ENCODE results near the gene XRCC6. TPM values are rescaled to one million over a fixed set of nuclear protein-coding genes. Genes with fewer than 3 reads are reported as not detected.

Gene XRCC6
- total RNA-seq, 1 experiment from 2014 or later: 474 TPM

DNA sequence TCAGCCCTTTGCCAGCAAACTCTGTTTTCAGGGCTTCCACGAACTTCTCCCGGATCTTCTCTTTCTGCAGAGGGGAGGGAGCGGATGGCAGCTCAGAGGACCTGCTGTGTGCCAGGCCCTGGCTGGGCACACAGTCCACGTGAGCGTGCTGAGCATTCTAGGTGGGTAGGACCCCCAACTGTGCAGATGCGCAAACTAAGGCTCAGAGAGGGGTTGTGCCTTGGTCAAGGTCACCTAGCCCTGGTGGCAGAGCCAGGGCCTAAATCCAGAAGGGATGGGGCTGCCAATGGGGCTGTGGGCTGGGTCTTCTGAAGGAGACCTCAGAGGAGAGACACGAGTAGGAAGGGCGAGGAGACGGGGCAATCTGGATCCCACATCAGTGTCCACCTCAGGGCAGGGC lies 42.3 kb upstream of the XRCC6 start (continued):
- TF ChIP-seq, protein P1, sequence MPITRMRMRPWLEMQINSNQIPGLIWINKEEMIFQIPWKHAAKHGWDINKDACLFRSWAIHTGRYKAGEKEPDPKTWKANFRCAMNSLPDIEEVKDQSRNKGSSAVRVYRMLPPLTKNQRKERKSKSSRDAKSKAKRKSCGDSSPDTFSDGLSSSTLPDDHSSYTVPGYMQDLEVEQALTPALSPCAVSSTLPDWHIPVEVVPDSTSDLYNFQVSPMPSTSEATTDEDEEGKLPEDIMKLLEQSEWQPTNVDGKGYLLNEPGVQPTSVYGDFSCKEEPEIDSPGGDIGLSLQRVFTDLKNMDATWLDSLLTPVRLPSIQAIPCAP (CRISPR knock-in tag; IDR thresholded peaks at IDR 0.05): no peak
- TF ChIP-seq, protein P2, sequence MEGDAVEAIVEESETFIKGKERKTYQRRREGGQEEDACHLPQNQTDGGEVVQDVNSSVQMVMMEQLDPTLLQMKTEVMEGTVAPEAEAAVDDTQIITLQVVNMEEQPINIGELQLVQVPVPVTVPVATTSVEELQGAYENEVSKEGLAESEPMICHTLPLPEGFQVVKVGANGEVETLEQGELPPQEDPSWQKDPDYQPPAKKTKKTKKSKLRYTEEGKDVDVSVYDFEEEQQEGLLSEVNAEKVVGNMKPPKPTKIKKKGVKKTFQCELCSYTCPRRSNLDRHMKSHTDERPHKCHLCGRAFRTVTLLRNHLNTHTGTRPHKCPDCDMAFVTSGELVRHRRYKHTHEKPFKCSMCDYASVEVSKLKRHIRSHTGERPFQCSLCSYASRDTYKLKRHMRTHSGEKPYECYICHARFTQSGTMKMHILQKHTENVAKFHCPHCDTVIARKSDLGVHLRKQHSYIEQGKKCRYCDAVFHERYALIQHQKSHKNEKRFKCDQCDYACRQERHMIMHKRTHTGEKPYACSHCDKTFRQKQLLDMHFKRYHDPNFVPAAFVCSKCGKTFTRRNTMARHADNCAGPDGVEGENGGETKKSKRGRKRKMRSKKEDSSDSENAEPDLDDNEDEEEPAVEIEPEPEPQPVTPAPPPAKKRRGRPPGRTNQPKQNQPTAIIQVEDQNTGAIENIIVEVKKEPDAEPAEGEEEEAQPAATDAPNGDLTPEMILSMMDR (IDR thresholded peaks at IDR 0.05): no peak
- TF ChIP-seq SOX15 (CRISPR knock-in tag; IDR thresholded peaks at IDR 0.05): no peak

DNA sequence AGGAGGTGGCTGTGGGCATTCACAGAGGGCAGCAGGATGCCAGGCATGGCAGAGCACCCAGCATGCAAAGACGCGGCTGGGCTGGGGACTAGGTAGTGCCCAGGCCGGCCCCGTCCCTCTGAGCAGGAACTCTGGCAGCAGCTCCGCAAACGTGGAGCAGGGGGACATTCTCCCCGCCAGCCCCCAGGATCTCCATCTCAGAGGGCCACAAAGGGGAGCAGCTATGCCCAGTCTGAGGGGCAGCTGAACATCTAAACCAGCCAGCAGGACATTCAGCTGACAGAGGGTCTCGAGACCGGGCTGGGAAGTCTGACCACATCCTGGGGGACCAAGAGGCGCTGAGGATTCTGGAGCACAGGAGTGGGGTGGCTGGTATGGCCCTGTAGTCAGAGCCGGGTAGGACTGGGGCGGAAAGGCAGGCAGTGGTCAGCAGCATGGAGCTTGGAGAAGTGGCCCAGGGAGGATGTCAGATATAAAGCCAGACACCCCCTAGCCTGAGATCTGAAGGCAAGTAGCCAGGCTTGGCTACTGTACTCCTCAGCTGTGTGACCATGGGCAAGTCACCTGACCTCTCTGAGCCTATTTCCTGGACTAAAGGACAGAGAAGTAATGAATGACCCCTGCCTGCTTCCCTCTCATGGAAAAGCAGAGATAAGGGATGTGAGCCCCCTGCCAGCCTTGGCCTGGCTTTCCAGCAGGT lies 41.6 kb upstream of the XRCC6 start:
- Mint-ChIP-seq H3K4me3 (no peak overlapping the region), H3K4me1 (no peaks in the 10 kb centered on the region), H3K9me3 (no peaks in the 10 kb centered on the region), H3K27me3 (ENCODE audit: low read depth) (no peaks in the 10 kb centered on the region), H3K36me3 (no peaks in the 10 kb centered on the region), H3K27ac (no peak overlapping the region)
- ChIA-PET POLR2A (interaction anchor here (1.5 kb wide), 1 partner anchor 10 kb away, joined by 6 read pairs; the partner anchor contains the start of gene PMM1), CTCF (interaction anchor here (1.0 kb wide), 1 partner anchor 53 kb away, joined by 3 read pairs; no protein-coding TSS in a partner anchor)
- TF ChIP-seq NR3C1 (CRISPR knock-in tag; conservative IDR thresholded peaks at IDR 0.05; ENCODE audit: low read depth) (no peak), TEAD1 (CRISPR knock-in tag; IDR thresholded peaks at IDR 0.05) (no peak), RORB (CRISPR knock-in tag; IDR thresholded peaks at IDR 0.05) (no peak), FOXK1 (CRISPR knock-in tag; IDR thresholded peaks at IDR 0.05) (no peak), ZNF138 (CRISPR knock-in tag; conservative IDR thresholded peaks at IDR 0.05) (no peak), OVOL2 (CRISPR knock-in tag; IDR thresholded peaks at IDR 0.05; ENCODE audit: borderline replicate concordance) (no peak)
- TF ChIP-seq, protein P3, sequence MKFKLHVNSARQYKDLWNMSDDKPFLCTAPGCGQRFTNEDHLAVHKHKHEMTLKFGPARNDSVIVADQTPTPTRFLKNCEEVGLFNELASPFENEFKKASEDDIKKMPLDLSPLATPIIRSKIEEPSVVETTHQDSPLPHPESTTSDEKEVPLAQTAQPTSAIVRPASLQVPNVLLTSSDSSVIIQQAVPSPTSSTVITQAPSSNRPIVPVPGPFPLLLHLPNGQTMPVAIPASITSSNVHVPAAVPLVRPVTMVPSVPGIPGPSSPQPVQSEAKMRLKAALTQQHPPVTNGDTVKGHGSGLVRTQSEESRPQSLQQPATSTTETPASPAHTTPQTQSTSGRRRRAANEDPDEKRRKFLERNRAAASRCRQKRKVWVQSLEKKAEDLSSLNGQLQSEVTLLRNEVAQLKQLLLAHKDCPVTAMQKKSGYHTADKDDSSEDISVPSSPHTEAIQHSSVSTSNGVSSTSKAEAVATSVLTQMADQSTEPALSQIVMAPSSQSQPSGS (CRISPR knock-in tag; IDR thresholded peaks at IDR 0.05; ENCODE audit: borderline replicate concordance, low read depth): no peak
- DNase-seq (ENCODE audit: low spot score) (no peak), ATAC-seq (no peak)

DNA sequence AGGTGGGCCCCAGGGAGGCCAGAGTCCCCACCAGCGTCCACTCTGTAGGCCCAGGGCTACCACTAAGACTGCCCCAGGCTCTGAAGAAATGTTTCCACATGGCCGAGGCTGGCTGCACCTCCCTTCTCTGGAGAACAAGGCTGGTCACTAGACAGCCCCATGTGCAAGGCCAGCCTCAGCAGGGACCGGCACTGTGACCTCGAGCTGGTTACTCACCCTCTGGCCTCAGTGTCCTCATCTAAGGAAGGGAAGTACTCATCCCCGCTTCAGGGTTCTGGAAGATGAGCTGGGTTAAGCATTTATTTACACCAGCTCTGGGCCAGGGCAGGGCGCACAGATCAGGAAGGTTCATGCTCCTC lies 41.1 kb upstream of the XRCC6 start:
- no peak overlapping the region for H3K4me3 Mint-ChIP-seq
- TF ChIP-seq, protein P4, sequence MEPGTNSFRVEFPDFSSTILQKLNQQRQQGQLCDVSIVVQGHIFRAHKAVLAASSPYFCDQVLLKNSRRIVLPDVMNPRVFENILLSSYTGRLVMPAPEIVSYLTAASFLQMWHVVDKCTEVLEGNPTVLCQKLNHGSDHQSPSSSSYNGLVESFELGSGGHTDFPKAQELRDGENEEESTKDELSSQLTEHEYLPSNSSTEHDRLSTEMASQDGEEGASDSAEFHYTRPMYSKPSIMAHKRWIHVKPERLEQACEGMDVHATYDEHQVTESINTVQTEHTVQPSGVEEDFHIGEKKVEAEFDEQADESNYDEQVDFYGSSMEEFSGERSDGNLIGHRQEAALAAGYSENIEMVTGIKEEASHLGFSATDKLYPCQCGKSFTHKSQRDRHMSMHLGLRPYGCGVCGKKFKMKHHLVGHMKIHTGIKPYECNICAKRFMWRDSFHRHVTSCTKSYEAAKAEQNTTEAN (CRISPR knock-in tag; IDR thresholded peaks at IDR 0.05): no peak
- TF ChIP-seq, protein P5, sequence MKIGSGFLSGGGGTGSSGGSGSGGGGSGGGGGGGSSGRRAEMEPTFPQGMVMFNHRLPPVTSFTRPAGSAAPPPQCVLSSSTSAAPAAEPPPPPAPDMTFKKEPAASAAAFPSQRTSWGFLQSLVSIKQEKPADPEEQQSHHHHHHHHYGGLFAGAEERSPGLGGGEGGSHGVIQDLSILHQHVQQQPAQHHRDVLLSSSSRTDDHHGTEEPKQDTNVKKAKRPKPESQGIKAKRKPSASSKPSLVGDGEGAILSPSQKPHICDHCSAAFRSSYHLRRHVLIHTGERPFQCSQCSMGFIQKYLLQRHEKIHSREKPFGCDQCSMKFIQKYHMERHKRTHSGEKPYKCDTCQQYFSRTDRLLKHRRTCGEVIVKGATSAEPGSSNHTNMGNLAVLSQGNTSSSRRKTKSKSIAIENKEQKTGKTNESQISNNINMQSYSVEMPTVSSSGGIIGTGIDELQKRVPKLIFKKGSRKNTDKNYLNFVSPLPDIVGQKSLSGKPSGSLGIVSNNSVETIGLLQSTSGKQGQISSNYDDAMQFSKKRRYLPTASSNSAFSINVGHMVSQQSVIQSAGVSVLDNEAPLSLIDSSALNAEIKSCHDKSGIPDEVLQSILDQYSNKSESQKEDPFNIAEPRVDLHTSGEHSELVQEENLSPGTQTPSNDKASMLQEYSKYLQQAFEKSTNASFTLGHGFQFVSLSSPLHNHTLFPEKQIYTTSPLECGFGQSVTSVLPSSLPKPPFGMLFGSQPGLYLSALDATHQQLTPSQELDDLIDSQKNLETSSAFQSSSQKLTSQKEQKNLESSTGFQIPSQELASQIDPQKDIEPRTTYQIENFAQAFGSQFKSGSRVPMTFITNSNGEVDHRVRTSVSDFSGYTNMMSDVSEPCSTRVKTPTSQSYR (CRISPR knock-in tag; IDR thresholded peaks at IDR 0.05): no peak
- no peak for TF ChIP-seq SP1 (CRISPR knock-in tag; conservative IDR thresholded peaks at IDR 0.05)
- TF ChIP-seq, protein P6, sequence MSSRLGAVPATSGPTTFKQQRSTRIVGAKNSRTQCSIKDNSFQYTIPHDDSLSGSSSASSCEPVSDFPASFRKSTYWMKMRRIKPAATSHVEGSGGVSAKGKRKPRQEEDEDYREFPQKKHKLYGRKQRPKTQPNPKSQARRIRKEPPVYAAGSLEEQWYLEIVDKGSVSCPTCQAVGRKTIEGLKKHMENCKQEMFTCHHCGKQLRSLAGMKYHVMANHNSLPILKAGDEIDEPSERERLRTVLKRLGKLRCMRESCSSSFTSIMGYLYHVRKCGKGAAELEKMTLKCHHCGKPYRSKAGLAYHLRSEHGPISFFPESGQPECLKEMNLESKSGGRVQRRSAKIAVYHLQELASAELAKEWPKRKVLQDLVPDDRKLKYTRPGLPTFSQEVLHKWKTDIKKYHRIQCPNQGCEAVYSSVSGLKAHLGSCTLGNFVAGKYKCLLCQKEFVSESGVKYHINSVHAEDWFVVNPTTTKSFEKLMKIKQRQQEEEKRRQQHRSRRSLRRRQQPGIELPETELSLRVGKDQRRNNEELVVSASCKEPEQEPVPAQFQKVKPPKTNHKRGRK (CRISPR knock-in tag; IDR thresholded peaks at IDR 0.05; ENCODE audit: borderline replicate concordance): no peak
- TF ChIP-seq, protein P7, sequence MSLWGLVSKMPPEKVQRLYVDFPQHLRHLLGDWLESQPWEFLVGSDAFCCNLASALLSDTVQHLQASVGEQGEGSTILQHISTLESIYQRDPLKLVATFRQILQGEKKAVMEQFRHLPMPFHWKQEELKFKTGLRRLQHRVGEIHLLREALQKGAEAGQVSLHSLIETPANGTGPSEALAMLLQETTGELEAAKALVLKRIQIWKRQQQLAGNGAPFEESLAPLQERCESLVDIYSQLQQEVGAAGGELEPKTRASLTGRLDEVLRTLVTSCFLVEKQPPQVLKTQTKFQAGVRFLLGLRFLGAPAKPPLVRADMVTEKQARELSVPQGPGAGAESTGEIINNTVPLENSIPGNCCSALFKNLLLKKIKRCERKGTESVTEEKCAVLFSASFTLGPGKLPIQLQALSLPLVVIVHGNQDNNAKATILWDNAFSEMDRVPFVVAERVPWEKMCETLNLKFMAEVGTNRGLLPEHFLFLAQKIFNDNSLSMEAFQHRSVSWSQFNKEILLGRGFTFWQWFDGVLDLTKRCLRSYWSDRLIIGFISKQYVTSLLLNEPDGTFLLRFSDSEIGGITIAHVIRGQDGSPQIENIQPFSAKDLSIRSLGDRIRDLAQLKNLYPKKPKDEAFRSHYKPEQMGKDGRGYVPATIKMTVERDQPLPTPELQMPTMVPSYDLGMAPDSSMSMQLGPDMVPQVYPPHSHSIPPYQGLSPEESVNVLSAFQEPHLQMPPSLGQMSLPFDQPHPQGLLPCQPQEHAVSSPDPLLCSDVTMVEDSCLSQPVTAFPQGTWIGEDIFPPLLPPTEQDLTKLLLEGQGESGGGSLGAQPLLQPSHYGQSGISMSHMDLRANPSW (CRISPR knock-in tag; conservative IDR thresholded peaks at IDR 0.05; ENCODE audit: low read depth): no peak
- TF ChIP-seq, protein P8, sequence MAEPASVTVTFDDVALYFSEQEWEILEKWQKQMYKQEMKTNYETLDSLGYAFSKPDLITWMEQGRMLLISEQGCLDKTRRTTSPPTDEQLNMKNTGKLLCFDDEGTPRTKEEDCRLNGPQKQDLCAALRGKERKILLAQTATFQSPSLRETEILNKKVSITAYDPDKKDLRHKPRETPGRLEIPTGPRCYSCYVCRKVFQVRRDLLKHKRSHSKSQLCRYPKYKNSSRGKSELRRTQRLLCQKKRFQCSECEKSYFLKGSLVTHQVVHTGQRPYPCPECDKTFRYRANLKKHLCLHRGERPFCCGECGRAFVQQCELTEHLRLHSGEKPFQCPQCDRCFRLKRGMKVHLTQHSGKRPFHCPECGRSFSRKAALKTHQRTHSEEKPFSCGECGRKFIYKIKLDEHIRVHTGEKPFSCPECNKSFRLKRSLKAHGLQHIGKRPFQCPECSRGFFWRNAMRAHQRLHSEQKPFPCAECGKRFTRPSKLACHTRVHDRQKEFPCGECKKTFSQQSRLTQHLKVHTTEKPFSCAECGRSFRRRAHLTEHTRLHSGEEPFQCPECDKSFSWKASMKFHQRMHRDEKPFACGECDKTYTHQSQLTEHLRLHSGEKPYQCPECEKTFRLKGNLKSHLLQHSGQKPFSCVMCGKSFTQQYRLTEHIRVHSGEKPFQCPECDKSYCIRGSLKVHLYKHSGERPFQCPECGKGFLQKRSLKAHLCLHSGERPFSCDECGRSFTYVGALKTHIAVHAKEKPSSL (CRISPR knock-in tag; conservative IDR thresholded peaks at IDR 0.05): no peak

More for the DNA sequence above, 41.1 kb upstream of the XRCC6 start:
- Mint-ChIP-seq H3K27ac (no peak overlapping the region), H3K4me1 (no peaks in the 10 kb centered on the region), H3K9me3 (no peaks in the 10 kb centered on the region), H3K27me3 (ENCODE audit: low read depth) (no peaks in the 10 kb centered on the region), H3K36me3 (no peaks in the 10 kb centered on the region)
- DNase-seq (ENCODE audit: low spot score) (no peak), ATAC-seq (no peak)
- POLR2A ChIA-PET: interaction anchor here (1.5 kb wide), 1 partner anchor 10 kb away, joined by 6 read pairs; the partner anchor contains the start of gene PMM1
- CTCF ChIA-PET: interaction anchor here (1.0 to 1.2 kb wide), 2 partner anchors 18 to 53 kb away, joined by 3 read pairs; no protein-coding TSS in a partner anchor
